ENCODE measurements around the gene AMFR.

DNA sequence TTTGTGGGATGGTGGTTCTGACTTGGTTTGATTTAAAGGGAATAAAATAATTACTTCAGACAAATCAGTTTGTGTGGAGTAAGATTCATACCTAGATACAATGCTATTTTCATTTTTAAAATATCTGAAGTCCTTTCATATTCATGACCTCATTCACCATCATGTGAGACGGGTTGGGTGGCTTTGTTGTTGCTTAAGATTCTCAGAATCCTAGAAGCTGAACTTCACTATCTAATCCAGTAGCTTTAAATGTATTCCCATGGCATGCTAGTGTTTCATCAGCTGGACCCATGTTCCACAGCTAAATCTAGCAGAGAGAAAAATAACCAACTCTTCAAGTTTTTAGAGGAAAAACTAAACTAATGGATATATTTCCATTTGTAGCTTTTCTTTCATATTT is 2.7 kb upstream of the AMFR start:
- TF ChIP-seq HNF4A (conservative IDR thresholded peaks at IDR 0.05): no peak
- TF ChIP-seq TAF1 (conservative IDR thresholded peaks at IDR 0.05): no peak
- no peak for TF ChIP-seq CTCF (IDR thresholded peaks at IDR 0.05; ENCODE audit: low read depth, low read length, missing input control)
- no peak for TF ChIP-seq EGR1 (IDR thresholded peaks at IDR 0.05; ENCODE audit: low read depth in 2 of 2)
- no peak for TF ChIP-seq FOXA1 (IDR thresholded peaks at IDR 0.05)
- TF ChIP-seq RAD21 (IDR thresholded peaks at IDR 0.05): no peak
- TF ChIP-seq ATF3 (IDR thresholded peaks at IDR 0.05): no peak
- TF ChIP-seq FOXA2 (IDR thresholded peaks at IDR 0.05): no peak
- TF ChIP-seq, protein P1, sequence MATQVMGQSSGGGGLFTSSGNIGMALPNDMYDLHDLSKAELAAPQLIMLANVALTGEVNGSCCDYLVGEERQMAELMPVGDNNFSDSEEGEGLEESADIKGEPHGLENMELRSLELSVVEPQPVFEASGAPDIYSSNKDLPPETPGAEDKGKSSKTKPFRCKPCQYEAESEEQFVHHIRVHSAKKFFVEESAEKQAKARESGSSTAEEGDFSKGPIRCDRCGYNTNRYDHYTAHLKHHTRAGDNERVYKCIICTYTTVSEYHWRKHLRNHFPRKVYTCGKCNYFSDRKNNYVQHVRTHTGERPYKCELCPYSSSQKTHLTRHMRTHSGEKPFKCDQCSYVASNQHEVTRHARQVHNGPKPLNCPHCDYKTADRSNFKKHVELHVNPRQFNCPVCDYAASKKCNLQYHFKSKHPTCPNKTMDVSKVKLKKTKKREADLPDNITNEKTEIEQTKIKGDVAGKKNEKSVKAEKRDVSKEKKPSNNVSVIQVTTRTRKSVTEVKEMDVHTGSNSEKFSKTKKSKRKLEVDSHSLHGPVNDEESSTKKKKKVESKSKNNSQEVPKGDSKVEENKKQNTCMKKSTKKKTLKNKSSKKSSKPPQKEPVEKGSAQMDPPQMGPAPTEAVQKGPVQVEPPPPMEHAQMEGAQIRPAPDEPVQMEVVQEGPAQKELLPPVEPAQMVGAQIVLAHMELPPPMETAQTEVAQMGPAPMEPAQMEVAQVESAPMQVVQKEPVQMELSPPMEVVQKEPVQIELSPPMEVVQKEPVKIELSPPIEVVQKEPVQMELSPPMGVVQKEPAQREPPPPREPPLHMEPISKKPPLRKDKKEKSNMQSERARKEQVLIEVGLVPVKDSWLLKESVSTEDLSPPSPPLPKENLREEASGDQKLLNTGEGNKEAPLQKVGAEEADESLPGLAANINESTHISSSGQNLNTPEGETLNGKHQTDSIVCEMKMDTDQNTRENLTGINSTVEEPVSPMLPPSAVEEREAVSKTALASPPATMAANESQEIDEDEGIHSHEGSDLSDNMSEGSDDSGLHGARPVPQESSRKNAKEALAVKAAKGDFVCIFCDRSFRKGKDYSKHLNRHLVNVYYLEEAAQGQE (IDR thresholded peaks at IDR 0.05): no peak

Data from liver (tissue), 3 donors.